Astrocyte (in vitro differentiated cells and primary cell): ENCODE measurements around the gene PPP1R26.

Experiments used
- EZH2 ChIP-seq: IDR thresholded peaks from 2 replicates; pipeline ENCODE4 v1.6.1; 2012; ENCODE audit warnings: mild to moderate bottlenecking, low read length, inconsistent platforms; ENCODE audit not compliant: insufficient read depth
- TF ChIP-seq, protein P1 (sequence below): IDR thresholded peaks from 2 replicates; pipeline ENCODE4 v1.5.1; 2011; ENCODE audit warnings: low read depth, mild to moderate bottlenecking, inconsistent platforms, low read length, moderate library complexity; ENCODE audit not compliant: insufficient read depth

DNA sequence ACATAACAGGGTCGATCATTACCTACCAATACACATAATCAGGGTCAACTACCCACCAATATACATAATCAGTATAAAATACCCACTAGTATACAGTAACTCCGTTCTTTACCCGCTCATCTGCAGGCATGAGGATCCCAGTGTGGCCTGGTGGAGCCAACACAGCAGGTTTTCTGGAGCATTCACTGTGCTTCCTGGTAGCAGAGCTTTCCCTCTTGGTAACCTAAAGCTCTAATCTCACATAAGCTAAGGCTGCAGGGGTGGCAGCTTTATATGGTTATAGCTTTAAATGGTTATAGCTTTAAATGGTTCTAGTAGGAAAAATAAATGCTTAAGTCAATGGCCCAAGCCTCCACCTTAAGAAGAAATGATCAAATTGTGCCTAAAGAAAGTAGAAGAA is 53.5 kb downstream of the PPP1R26 start:
- TF ChIP-seq, protein P1, sequence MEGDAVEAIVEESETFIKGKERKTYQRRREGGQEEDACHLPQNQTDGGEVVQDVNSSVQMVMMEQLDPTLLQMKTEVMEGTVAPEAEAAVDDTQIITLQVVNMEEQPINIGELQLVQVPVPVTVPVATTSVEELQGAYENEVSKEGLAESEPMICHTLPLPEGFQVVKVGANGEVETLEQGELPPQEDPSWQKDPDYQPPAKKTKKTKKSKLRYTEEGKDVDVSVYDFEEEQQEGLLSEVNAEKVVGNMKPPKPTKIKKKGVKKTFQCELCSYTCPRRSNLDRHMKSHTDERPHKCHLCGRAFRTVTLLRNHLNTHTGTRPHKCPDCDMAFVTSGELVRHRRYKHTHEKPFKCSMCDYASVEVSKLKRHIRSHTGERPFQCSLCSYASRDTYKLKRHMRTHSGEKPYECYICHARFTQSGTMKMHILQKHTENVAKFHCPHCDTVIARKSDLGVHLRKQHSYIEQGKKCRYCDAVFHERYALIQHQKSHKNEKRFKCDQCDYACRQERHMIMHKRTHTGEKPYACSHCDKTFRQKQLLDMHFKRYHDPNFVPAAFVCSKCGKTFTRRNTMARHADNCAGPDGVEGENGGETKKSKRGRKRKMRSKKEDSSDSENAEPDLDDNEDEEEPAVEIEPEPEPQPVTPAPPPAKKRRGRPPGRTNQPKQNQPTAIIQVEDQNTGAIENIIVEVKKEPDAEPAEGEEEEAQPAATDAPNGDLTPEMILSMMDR = no peak
- TF ChIP-seq EZH2 = no peak
